Eye (tissue), 1 donor: ENCODE results near the gene FXYD6.
"Not testable (repeated sequence)": the region's sequence is repeated elsewhere in the genome, so short reads cannot be mapped to it uniquely, and the experiment has no call there.

ENCODE experiments used
- DNase-seq: peaks from one replicate; pipeline ENCODE4 v3.0.0-alpha.2; 2015

Gene FXYD6

DNA sequence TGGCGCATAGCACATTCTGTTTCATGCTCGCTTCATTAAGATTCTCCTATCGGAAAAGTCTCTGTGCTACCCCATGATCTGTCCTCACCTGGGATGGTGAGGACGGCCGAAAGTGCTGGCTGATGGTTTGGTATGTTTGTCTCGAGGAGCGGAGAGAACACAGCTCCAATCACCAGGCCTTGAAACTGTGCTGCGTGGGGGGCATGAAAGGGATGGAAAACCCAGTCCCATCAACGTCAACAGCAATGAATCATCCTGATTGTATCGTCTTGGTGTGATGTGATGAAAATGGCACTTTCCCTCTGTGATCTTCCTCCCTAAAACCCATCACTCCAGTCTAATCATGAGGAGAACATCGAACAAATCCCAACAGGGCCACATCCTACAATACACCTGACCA lies 8.4 kb downstream of the FXYD6 start:
- no peak for DNase-seq

DNA sequence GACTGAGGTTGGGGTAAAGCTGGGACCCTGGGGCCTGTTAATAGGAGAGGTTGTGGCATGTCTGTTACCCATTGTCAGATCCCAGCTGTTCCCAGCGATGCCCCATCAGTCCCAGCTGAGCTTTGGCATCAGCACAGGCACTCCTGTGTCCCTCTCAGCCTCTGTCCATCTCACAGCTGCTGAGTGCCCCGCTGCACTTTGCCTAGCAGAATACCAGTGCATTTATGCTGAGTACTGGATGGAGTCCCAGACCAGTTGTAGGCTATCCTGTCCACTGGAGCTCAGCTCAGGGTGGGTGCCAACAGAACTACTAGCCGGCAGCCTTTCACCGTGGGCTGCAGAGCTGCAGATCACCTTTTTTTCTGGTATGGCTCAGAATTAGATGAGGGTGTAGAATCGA lies 9.9 kb downstream of the FXYD6 start:
- no peak for DNase-seq

DNA sequence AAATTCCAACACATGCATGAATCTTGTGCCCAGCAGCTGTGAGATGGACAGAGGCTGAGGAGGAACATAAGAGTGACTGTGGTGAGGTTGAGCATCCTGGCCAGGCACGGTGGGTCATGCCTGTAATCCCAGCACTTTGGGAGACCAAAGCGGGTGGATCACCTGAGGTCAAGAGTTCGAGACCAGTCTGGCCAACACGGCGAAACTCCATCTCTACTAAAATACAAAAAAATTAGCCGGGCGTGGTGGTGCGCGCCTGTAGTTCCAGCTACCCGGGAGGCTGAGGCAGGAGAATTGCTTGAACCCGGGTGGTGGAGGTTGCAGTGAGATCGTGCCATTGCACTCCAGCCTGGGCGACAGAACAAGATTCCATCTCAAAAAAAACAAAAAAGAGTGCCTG lies 10.9 kb downstream of the FXYD6 start:
- DNase-seq, result not testable (repeated sequence)

DNA sequence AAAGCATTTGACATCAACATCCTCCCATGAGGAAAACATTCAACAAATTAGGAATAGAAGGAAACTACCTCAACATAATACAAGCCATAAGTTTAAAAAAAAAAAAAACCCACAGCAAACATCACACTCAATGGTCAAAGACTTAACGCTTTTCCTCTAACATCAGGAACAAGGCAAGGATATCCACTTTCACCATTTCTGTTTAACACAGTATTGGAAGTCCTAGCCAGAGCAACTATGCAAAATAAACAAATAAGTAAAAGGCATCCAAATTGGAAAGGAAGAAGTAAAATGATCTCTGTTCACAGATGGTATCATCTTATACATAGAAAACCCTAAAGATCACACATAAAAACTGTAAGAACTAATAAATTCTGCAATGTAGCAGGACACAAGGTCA lies 13.1 kb downstream of the FXYD6 start:
- DNase-seq, result no peak

DNA sequence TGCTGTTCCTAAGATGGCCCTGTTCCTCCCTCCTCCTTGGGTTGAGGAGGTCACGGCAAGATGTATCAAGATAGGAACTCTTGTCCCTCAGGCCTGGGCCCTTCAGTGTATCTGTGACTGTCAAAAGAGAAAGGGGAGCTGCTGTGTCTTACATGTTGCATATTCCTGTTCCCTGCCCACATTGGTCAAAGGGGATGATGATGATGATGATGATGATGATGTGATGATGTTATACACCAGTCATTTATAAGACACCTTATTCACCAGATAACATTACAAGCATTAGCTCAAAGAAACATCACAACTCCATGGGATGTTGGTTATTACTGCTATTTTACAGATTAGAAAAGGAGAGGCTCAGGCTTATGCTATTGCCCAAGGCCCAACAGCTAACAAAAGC lies 13.7 kb downstream of the FXYD6 start:
- DNase-seq, result no peak

DNA sequence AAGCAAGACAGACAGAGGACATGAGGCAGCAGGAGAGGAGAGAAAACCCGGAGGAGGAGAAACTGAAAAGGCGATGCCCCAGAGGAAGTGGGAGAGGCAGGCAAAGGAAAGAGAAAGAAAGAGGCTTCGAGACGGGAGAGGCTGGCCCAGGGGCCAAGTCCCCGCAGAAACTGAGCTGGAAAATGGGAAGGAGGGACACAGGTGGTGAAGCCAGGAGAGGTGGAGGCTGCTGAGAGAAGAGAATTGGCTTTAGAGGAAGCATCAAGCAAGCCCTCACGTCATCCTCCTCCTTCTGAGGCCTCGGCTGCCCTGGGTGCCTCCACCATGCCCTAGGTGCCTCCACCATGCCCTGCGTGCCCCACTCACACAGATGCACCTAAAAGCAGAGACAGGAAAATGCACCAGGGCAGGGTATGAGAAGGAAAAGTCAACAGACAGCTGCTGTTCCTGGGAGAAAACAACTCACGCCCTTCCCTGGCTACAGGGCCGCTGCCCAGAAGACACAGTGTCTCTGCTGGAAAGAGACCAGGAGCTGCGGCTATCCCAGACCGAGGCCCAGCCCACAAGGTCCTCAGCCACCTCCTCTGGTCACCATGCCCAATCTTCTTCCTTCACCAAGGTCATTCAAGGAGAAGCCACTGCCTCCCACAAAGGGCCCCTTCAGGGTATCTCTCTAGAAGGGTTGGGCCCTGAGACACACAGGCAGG lies 14.3 kb downstream of the FXYD6 start:
- no peak for DNase-seq

DNA sequence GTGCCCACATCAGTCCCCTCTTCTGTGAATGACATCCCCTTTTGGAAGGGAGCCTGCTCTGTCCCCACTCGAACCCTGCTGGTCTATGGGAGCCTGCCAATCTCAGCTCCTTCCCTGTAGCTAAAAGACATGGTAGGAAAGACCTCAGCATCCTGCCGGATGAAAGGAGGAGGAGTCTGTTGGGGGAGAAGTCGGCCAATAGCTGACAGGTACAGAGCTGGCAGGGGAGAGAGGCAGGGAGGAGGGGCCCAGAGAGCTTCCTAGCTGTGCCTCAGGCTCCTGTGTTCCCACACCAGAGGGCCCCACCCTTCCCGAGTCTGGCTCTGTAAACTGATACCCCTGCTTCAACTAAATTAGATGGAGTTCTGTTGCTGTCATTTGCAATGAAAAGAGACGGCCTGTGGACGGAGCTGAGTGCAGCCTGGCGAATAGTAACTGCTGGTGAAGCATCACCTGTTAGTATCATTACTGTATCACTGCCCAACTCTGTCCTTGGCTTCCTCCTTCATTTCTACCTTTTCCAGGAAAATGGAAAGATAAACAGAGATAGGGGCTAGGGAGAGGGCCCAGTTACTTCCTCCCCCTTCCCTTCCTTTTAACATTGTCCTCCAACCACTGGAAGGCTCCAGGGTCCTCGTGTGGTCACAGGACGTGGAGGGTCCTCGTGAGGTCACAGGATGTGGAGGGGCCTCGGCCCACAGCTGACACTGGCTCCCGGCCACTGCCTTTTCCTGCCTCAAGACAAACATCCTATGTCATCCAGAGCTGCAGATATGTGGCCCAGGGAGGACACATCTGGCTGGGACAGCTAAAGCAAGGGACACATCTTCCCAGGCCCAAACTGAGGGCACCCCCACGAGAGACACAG lies 15.1 kb downstream of the FXYD6 start:
- peak; percentile 61 for DNase-seq

DNA sequence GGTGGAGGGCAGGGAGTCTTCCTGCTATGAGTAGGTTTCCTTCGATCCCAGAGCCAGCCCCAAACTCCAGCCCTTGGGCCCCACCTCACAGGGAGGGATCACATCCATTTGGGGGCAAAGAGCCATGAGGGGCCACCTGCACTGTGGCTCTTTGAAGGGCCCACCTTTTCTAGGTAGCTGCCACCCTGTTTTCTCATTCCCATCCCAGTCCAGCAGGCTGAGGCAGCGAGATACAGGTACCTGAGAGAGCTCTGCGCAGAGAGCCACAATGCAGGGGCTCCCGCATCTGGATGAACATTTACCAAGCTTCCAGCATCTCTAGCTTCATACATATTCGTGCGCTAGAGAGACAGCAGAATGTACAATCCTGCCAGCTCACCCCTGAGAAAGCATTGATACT lies 16.3 kb downstream of the FXYD6 start:
- no peak for DNase-seq

DNA sequence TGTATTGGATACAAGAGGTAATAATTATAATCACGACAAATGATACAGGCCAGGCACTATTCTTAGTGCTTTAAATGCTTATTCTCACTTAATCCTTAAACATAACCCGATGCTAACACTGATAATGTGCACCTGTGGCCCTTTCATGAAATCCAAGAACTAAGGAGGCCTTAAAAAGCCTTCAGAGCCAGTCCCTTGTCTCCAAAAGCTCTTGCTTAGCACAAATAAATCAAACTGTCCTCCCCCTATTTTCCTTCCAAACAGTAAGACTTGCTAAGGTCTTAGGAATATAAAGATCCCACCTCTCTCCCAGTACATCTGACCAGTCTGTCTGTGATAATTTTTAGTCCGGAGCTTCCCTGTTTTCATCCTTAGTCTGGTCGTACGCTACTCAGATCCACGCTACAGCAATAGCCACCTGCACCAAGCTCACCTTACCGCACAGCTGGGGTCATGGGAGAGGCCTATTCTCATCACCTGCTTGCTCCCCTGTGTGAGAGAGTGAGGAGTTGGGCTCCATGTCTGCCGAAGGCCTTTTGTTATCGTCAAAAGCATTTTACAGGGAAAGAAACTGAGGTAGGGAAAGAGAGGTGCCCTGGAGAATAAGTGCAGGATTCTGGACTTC lies 16.9 kb downstream of the FXYD6 start:
- no peak for DNase-seq

DNA sequence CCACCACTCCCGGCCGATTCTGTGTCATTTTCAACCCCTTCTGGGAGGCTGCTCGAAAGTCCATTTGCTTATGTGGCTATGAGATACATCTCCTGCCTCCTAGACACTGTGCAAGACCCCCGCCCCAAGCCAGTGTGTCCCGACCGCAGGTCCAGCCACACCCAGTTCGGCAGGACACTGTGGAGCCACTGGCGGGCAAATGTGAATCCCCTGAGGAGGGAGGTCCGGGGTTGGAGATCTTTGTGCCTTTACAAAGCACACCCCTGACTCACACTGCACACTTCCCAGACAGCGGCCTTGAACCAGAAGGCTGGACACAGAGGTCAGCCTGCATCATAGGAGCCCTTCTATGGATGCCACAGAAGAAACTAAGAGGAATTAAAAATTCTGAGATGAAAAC lies 17.4 kb downstream of the FXYD6 start:
- no peak for DNase-seq

DNA sequence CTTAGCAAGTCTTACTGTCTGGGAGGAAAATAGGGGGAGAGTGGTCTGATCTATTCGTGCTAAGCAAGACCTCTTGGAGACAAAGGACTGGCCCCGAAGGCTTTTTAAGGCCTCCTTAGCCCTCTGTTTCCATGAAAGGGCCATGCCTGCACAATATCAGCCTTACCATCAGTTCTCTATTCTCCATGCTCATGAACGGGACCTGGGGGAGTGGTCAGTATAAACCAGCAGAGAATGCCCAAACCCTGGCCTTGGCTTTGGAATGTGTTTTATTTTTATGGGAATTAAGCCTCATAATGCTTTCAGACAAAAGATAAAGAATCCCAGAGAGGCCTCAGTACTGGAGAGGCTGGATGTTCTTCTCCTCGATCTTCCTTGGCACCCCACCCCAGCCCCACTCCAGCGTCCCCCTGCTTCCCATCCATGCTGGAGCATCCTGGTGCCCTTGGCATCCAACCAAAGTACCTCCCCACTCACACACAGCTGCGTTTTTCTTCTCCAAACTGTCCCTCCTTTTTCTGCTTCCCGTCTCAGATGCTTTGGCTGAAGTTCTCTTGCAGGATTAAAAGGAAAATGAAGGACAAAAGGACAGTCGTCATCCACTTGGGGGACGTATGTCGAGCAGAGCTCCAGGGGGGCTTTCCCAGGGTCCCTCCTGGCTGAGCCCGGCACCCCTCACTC lies 18.6 kb downstream of the FXYD6 start:
- DNase-seq, result no peak

DNA sequence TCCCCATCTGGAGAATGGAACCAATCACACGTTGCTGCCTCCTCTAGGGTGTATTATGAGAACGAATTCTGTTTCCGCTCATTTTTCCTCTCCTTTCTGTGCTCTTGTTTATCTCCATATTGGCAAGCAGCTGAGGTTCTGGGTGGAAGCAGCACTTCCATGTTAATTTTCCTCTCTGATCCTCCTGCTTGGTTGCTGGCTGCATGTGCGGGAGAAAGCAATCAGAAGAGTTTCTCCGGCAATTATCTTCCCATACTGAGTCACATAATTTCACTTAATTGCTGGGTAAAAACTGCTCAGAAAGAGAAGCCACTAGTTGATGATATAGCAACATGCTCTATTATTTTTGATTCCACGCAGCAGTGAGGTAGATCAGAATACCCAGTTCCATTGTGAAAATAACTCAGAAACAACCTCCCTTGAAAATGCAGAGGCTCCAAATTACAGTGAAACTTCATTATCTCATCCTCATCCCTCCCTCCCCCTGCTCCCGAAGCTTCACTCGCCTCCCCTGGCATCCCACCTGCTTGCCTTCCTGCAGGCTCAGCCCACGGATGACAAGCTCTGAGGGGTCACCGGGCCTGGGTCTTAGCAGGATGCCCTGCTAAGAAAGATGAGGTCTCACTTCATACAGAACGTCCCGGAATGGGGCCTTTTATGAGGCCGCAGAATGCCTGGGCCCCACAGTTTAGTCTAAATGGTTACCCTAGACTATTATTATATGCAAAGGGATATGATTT lies 20.4 kb downstream of the FXYD6 start:
- DNase-seq, result no peak

DNA sequence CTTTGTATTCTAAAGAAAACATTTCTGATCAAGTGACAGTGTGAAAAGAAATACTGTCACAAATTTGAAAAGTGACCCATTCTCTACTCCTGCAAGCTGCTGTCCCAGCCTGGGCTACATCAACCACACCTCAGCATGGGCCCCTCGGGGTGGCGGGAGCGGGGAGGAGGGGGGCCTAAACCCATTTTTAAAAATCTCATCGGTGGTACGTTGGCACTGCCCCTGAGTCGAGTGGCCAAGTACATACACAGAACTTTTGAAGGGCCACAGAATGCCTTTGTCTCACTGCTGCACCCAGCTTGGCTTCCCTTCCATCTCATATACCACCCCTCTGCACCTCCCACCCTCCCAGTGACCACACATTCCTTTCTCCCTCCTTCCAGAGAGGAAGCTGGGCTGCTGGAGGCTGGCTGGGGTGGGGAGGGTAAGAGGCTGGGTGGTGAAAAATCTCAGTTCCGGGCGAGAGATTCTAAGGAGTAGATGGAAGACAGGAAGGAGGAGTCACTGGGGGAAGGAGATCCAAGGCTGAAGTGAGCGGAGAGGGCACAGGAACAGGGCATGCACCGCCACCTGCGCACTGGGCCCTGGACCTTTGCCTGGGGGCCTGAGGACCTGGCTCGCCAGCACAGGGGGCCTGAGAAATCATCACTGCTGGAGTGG lies 21.1 kb downstream of the FXYD6 start:
- no peak for DNase-seq

DNA sequence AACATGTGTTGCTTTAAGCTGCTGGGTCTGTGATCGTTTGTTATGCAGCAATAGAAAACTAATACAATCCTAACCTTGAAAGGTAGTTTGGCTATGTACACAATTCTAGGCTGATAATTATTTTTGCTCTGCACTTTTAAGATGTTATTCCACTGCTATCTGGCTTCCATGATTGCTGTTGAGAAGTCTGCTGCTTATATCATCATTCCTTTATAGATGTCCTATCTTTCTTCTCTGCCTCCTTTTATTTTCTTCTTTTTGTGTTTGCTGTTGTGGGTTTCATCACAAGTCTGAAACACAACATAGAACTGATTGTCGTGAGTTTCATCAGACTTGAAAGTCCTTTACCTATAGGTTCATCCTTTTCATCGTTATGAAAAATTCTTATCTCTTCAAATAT lies 24.1 kb downstream of the FXYD6 start:
- no peak for DNase-seq

DNA sequence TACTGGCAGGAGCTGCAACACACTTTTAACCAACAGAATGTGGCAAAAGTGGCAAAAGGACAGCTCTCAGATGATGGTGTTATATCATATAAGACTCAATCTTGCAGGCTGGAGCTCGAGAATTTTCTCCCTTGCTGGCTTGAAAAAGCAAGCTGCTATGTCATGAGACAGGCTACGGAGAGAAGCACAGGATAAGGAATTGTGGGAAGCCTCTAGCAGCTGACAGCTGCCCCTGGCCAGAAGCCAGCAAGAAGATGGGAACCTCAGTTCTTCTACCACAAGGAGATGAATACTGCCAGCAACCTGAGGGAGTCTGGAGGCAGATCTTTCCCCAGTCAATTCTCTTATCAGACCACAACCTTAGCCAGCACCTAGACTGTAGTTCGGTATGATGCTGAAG lies 24.6 kb downstream of the FXYD6 start:
- DNase-seq, result peak; percentile 30

DNA sequence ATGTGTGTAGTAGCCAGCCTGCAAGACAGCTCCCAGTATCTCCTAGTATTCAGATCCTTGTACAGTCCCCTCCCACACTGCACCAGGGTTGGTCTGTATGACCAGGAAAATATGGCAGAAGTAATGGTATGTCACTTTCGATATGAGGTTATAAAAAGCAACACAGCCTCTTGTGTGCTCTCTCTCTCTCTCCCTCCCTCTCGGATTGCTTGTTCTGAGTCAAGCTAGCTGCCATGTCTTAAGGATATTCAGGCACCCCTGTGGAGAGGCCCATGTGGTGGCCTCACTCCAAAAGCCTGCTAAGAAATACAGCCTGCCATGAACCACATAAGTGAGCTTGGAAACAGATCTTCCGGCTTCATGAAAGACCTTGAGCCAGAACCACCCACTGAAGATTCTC lies 25.4 kb downstream of the FXYD6 start:
- peak; percentile 56 for DNase-seq

DNA sequence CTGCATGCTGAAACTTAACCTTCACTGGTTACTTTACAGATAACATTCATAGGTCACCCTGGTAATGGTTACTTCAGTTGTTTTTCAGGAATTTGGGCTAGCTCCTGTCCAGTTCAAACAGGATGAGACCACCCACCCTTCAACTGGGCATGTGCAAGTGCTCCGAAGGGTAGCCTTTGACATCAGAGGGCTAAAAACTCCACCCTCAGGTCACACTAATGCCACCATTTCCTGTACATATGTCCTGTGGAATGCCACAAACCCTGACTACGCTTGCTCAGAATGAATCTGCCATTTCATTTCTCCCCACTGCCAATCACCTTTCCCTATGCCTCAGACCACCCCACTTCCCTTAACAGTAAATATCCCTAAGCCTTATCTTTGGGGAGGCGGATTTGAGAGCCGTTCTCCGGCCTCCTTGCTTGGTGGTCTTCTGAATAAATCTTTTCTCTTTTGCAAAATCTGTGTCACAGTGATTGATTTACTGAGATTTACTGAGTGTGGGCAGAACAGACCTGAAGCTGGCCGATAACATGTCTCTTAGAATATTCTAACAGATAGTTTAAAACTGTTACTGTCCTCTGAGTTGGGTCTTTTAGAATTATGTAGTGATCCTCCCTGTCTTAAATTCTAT lies 26.6 kb downstream of the FXYD6 start:
- no peak for DNase-seq

DNA sequence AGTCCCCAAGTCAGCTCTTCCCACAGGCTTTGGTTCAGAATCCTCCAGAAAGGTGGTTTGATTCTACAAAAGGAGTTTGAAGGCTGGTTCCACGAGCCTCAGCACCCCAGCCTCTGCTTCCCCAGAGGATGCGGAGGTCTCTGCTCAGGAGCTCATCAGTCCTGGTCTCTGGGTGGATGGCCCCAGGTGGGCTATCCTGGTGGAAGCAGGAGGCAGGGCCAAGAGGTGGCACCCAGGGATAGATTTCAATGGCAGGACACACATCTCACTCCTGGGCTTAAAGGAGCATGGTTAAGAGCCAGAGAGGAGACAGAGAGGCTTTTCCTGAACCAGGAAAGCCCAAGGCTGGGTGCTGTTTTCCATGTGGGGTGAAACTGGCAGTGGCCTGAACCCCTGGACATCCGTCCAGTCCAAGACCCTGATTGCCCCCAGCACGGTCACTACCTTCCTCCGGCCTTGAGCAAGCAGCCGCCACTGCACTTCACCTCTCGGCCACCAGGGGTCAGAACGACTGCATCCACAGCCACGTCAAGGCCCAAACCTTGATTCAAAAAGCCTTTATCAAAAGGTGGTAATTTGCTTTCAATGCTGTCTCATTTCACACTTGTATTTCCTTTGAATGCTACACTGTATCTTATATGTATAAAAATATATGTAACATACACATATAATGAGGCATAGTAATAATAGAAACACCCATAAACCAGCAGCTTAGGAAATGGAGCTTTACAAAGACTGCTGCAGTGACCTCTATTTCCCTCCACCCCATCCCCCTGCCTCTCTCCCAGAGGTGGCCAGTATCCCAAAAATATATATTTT lies 32.6 kb downstream of the FXYD6 start:
- DNase-seq, result peak; percentile 91

DNA sequence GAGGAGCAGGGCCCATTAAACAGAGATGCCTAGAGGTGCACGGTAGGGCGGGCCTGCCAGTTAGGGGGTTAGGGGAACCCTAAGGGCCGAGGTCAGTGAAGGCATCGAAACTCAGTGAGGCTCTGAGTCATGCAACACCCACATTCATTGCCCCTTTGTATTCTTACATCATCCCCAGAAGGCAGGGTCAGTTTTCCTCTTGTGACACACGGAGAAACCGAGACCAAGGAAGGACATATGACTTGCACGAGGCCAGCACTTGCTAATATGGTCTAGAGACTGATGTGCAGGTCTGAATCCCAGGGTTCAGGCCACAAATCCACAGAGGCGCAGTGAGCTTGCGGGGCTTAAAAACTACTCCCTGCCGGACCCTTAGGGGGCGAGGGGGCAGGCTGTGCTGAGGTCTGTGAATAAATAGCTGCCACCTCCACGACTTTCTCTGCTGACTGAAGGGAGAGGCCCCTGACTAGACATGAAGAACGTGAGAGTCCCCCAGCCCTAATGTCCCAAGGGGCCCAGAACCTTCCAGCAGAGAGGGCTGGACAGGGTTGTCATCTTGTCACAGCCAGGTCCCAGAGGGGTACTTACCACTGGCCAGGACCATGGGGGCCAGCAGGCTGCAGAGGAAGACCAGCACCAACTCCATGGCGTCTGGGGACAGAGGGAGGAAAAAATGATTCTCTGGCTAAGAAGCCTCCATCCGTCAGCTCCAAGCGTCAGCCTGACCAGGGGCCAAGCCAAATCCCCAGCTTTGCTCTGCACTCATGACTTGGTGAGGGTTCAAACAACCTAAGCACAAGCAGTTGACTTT lies 34.1 kb downstream of the FXYD6 start:
- no peak for DNase-seq

DNA sequence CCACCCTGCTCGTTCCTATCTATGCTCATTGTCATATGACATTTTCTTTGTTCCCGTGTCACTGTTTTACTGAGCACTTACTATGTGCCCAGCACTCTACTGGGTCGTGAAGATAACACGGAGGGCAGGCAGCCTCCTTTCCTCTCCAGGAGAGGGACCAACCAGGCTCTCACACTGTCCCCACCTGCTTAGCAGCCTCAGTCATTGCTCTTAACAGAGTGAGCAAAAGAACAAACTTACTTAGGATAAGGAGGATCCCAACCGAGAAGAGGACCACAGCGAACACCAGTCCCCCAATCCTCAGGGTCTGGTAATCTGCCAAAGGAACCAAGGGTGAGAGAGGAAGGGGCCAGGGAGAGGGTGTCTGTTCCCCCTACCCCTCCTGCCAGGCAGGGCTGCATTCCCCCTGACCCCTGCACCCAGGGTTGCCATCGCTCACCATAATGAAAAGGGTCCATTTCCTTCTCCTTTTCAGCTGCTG lies 34.9 kb downstream of the FXYD6 start:
- DNase-seq, result no peak
